ENCODE measurements around the gene P2RY2.

DNA sequence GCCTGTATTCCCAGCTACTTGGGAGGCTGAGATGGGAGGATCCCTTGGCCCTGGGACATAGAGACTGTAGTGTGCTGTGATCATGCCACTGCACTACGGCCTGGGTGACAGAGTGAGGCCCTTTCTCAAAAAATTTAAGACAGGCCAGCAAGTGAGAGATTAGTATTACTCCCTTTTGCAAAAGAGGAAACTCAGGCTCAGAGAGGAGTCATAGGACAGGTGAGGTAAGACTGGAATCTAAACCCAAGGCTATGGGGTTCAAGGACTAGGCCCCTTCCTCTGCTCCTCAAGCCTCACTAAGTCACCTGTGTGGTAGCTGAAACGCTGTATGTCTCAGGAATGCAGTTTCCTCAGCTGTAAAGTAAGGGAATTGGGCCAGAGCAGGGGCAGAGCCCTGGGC lies 1.6 kb upstream of the P2RY2 start:
- TF ChIP-seq, protein P1, sequence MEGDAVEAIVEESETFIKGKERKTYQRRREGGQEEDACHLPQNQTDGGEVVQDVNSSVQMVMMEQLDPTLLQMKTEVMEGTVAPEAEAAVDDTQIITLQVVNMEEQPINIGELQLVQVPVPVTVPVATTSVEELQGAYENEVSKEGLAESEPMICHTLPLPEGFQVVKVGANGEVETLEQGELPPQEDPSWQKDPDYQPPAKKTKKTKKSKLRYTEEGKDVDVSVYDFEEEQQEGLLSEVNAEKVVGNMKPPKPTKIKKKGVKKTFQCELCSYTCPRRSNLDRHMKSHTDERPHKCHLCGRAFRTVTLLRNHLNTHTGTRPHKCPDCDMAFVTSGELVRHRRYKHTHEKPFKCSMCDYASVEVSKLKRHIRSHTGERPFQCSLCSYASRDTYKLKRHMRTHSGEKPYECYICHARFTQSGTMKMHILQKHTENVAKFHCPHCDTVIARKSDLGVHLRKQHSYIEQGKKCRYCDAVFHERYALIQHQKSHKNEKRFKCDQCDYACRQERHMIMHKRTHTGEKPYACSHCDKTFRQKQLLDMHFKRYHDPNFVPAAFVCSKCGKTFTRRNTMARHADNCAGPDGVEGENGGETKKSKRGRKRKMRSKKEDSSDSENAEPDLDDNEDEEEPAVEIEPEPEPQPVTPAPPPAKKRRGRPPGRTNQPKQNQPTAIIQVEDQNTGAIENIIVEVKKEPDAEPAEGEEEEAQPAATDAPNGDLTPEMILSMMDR (IDR thresholded peaks at IDR 0.05): no peak
- no peak for TF ChIP-seq EZH2 (IDR thresholded peaks at IDR 0.05; ENCODE audit: borderline replicate concordance, insufficient read depth, low read depth, low read length, poor library complexity, severe bottlenecking)

All from B cell (primary cell).